ENCODE measurements around the gene PRRC2C. TPM values are rescaled to one million over a fixed set of nuclear protein-coding genes. Genes with fewer than 3 reads are reported as not detected.
"Not testable (repeated sequence)": the region's sequence is repeated elsewhere in the genome, so short reads cannot be mapped to it uniquely, and the experiment has no call there.

PRRC2C gene
- total RNA-seq, 2 experiments from 2014 or later: 222 to 228 TPM

DNA sequence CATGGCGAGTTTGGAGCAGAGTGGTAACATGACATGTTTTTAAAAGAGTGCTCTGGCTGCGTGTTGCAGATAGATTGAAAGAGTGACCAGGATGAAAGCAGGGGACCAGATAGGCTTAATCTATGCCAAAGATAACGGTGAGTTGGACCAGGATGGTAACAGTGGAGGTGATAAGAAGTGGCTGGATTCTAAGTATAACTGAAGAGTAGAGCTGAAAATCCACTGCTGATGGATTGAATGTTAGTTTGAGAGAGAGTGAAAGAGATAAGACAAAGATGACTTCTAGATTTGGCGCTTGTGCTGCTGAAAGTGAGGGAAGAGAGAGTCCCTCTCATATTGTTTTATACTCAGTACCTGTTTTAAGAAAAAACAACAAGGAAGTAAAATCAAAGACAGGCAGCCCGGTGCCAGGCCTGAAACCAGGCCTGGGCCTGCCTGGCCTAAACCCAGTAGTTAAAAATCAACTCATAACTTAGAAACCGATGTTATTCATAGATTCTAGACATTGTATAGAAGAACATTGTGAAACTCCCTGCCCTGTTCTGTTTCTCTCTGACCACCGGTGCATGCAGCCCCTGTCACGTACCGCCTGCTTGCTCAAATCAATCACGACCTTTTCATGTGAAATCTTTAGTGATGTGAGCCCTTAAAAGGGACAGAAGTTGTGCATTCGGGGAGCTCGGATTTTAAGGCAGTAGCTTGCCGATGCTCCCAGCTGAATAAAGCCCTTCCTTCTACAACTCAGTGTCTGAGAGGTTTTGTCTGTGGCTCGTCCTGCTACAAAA, 130.0 kb downstream of the PRRC2C start:
- H3K9me3 Mint-ChIP-seq (ENCODE audit: insufficient read depth); ATAC-seq; H3K27me3 Mint-ChIP-seq (ENCODE audit: low read depth); H3K36me3 Mint-ChIP-seq (ENCODE audit: low read depth); DNase-seq; CTCF ChIA-PET; H3K27ac Mint-ChIP-seq; H3K4me3 Mint-ChIP-seq; H3K4me1 Mint-ChIP-seq (ENCODE audit: low read depth); POLR2A ChIA-PET: not testable (repeated sequence)

GRCh38 chr1:171616586-171616985, 131.3 kb downstream of the PRRC2C start:
- CTCF ChIA-PET: no interaction called here
- Mint-ChIP-seq H3K36me3 (ENCODE audit: low read depth) (no peaks in the 10 kb centered on the region), H3K4me3 (no peak overlapping the region), H3K27me3 (ENCODE audit: low read depth) (peaks cover 3% of the 10 kb centered on the region), H3K4me1 (ENCODE audit: low read depth) (no peaks in the 10 kb centered on the region), H3K9me3 (ENCODE audit: insufficient read depth) (no peaks in the 10 kb centered on the region), H3K27ac (no peak overlapping the region)
- POLR2A ChIA-PET: no interaction called here
- DNase-seq (no peak), ATAC-seq (no peak)

DNA sequence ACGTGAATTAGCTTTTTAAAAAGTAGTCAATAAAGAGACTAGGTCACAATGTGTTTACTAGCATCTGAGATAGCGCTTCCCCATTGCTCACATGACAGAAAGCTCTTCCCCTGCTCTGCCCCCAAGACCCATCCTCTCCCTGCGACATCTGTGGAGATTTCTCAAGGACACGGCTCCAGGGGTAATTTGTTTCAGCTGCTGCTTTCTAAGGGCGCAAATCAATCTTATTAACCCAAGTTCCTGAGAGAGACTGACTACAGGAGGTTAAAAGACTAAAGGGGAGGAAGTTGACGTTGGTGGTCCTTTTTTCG, 136.8 kb downstream of the PRRC2C start, which contains the start of gene MYOCOS:
MYOCOS (plus strand) TSS at position 92 of the 311 bp plus-strand sequence. CDS start 1,641 bp downstream, outside the sequence.
- CTCF ChIA-PET: interaction anchor here (1.1 to 2.1 kb wide), 2 partner anchors 11 to 23 kb away, joined by 5 read pairs; no protein-coding TSS in a partner anchor
- no peak within 1 kb of the TSS for H3K27ac Mint-ChIP-seq
- POLR2A ChIA-PET: interaction anchor here (1.6 kb wide), 1 partner anchor 9 kb away, joined by 4 read pairs; no protein-coding TSS in a partner anchor
- peaks cover 3% of the 10 kb centered on the region for H3K27me3 Mint-ChIP-seq (ENCODE audit: low read depth)
- no peaks in the 10 kb centered on the region for H3K4me1 Mint-ChIP-seq (ENCODE audit: low read depth)
- ATAC-seq (no peak), DNase-seq (no peak)
- no peak within 1 kb of the TSS for H3K4me3 Mint-ChIP-seq
- H3K9me3 Mint-ChIP-seq (ENCODE audit: insufficient read depth): no peaks in the 10 kb centered on the region
- H3K36me3 Mint-ChIP-seq (ENCODE audit: low read depth): no peaks in the 10 kb centered on the region

DNA sequence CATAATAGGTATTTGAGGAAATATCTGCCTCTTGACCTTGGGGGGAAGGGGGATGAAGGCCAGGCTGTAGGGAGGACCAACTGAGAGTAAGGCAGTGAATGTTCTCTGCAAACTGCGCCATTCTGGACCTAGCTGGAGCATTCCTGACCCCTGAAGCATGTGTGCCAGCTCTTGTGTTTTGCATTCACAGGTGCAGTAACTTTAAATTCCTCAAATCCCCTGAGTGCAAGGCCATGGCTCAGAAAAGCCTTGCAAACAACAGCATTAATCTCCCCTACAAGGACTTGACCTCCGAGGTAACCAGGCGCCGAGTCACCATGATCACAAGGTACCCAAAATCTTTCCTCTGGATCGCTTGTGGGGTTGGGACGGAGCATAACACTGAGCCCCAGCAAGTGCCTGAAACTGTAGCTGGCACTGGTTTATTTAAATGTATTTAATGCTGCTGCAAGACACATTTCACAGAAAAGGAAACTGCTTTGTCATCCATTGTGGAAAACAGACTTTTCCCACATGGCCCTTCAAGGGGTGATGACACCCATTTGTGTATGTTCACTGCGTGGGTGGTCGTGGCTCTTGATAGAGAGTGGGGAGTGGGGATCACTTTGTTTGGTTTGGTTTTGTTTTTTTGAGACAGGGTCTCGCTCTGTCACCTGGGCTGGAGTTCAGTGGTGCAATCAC, 138.5 kb downstream of the PRRC2C start:
- ChIA-PET CTCF (interaction anchor here (2.1 to 2.3 kb wide), 2 partner anchors 9 to 21 kb away, joined by 5 to 9 read pairs; no protein-coding TSS in a partner anchor), POLR2A (no interaction called here)
- Mint-ChIP-seq H3K27ac (no peak overlapping the region), H3K27me3 (ENCODE audit: low read depth) (no peaks in the 10 kb centered on the region), H3K9me3 (ENCODE audit: insufficient read depth) (no peaks in the 10 kb centered on the region), H3K4me3 (no peak overlapping the region), H3K4me1 (ENCODE audit: low read depth) (no peaks in the 10 kb centered on the region), H3K36me3 (ENCODE audit: low read depth) (no peaks in the 10 kb centered on the region)
- no peak for DNase-seq
- ATAC-seq: no peak

GRCh38 chr1:171625225-171625624, 139.9 kb downstream of the PRRC2C start:
- peaks cover 9% of the 10 kb centered on the region for H3K27me3 Mint-ChIP-seq (ENCODE audit: low read depth)
- H3K9me3 Mint-ChIP-seq (ENCODE audit: insufficient read depth): no peaks in the 10 kb centered on the region
- no peak overlapping the region for H3K27ac Mint-ChIP-seq
- H3K4me3 Mint-ChIP-seq: no peak overlapping the region
- ATAC-seq (no peak), DNase-seq (no peak)
- H3K4me1 Mint-ChIP-seq (ENCODE audit: low read depth): no peaks in the 10 kb centered on the region
- ChIA-PET CTCF (interaction anchor here (2.3 kb wide), 1 partner anchor 19 kb away, joined by 9 read pairs; no protein-coding TSS in a partner anchor), POLR2A (no interaction called here)
- no peaks in the 10 kb centered on the region for H3K36me3 Mint-ChIP-seq (ENCODE audit: low read depth)

- ChIA-PET CTCF (interaction anchor here (0.8 kb wide), 1 partner anchor 18 kb away, joined by 3 read pairs; no protein-coding TSS in a partner anchor), POLR2A (no interaction called here)
- Mint-ChIP-seq H3K36me3 (ENCODE audit: low read depth) (no peaks in the 10 kb centered on the region), H3K9me3 (ENCODE audit: insufficient read depth) (no peaks in the 10 kb centered on the region), H3K4me1 (ENCODE audit: low read depth) (no peaks in the 10 kb centered on the region), H3K4me3 (no peak overlapping the region), H3K27ac (no peak overlapping the region), H3K27me3 (ENCODE audit: low read depth) (peaks cover 9% of the 10 kb centered on the region)
- ATAC-seq: no peak
- DNase-seq: no peak
Observed at GRCh38 chr1:171627020-171627419, 141.7 kb downstream of the PRRC2C start.

GRCh38 chr1:171628225-171628624, 142.9 kb downstream of the PRRC2C start:
- no peaks in the 10 kb centered on the region for H3K4me1 Mint-ChIP-seq (ENCODE audit: low read depth)
- no peak for ATAC-seq
- ChIA-PET POLR2A (no interaction called here), CTCF (no interaction called here)
- H3K9me3 Mint-ChIP-seq (ENCODE audit: insufficient read depth): no peaks in the 10 kb centered on the region
- H3K36me3 Mint-ChIP-seq (ENCODE audit: low read depth): no peaks in the 10 kb centered on the region
- H3K27me3 Mint-ChIP-seq (ENCODE audit: low read depth): peaks cover 12% of the 10 kb centered on the region
- H3K27ac Mint-ChIP-seq: no peak overlapping the region
- no peak for DNase-seq
- no peak overlapping the region for H3K4me3 Mint-ChIP-seq

GRCh38 chr1:171635661-171636060, 150.3 kb downstream of the PRRC2C start:
- Mint-ChIP-seq H3K27ac (no peak overlapping the region), H3K9me3 (ENCODE audit: insufficient read depth) (no peaks in the 10 kb centered on the region), H3K27me3 (ENCODE audit: low read depth) (peaks cover 3% of the 10 kb centered on the region), H3K36me3 (ENCODE audit: low read depth) (no peaks in the 10 kb centered on the region), H3K4me3 (no peak overlapping the region), H3K4me1 (ENCODE audit: low read depth) (no peaks in the 10 kb centered on the region)
- DNase-seq: no peak
- no peak for ATAC-seq
- ChIA-PET POLR2A (interaction anchor here (0.8 kb wide), 1 partner anchor 107 kb away, joined by 3 read pairs; no protein-coding TSS in a partner anchor), CTCF (interaction anchor here (1.1 kb wide), 1 partner anchor 9 kb away, joined by 7 read pairs; no protein-coding TSS in a partner anchor)

DNA sequence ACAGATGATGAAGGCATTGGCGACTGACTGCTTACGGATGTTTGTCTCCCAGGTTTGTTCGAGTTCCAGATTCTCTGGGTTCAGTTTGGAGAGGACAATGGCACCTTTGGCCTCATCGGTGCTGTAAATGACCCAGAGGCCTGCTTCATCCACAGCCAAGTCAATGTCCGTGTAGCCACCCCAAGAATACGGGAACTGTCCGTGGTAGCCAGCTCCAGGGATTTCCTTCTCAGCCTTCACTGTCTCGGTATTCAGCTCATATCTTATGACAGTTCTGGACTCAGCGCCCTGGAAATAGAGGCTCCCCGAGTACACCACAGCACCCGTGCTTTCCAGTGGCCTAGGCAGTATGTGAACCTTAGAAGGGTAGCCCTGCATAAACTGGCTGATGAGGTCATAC, 150.8 kb downstream of the PRRC2C start:
- Mint-ChIP-seq H3K4me1 (ENCODE audit: low read depth) (no peaks in the 10 kb centered on the region), H3K27ac (no peak overlapping the region), H3K9me3 (ENCODE audit: insufficient read depth) (no peaks in the 10 kb centered on the region), H3K4me3 (no peak overlapping the region), H3K27me3 (ENCODE audit: low read depth) (peaks cover 3% of the 10 kb centered on the region), H3K36me3 (ENCODE audit: low read depth) (no peaks in the 10 kb centered on the region)
- ATAC-seq (no peak), DNase-seq (no peak)
- ChIA-PET POLR2A (no interaction called here), CTCF (interaction anchor here (1.1 kb wide), 1 partner anchor 9 kb away, joined by 7 read pairs; no protein-coding TSS in a partner anchor)

DNA sequence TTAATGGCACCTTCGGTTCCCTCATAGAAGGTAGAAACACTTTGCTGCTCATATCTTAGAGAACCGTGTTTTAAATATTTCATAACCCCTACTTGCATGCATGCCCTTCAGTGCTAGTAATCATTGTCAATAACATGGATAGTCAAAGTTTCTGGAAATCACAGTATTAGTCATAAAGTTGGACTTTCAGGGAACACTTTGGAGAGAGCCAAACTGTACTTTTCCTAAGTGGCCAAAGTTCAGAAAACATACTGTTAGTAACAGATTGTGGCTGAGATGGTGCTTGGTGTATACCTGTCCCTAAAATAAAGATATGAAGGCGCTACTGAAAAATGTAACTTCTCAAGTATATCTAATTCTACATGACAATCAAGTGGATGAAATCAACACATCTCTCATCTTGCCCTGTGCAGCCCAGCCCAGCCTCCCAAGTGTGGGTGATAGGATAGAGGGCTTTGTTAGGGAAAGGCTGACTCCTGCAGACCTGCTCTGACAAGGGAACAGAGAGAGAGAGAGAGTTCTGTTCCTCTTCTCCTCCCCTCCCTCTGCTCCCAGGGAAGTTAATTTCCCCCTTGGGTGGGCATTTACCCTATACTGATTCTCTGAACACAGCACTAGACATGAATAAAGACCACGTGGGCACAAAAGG, 152.7 kb downstream of the PRRC2C start:
- ATAC-seq (no peak), DNase-seq (no peak)
- Mint-ChIP-seq H3K27ac (no peak overlapping the region), H3K9me3 (ENCODE audit: insufficient read depth) (no peaks in the 10 kb centered on the region), H3K36me3 (ENCODE audit: low read depth) (no peaks in the 10 kb centered on the region), H3K4me3 (no peak overlapping the region), H3K27me3 (ENCODE audit: low read depth) (no peaks in the 10 kb centered on the region), H3K4me1 (ENCODE audit: low read depth) (no peaks in the 10 kb centered on the region)
- POLR2A ChIA-PET: no interaction called here
- CTCF ChIA-PET: no interaction called here

- Mint-ChIP-seq H3K36me3 (ENCODE audit: low read depth) (no peaks in the 10 kb centered on the region), H3K27me3 (ENCODE audit: low read depth) (peaks cover 6% of the 10 kb centered on the region), H3K4me3 (no peak overlapping the region), H3K27ac (no peak overlapping the region), H3K9me3 (ENCODE audit: insufficient read depth) (no peaks in the 10 kb centered on the region), H3K4me1 (ENCODE audit: low read depth) (peaks cover 6% of the 10 kb centered on the region)
- DNase-seq: no peak
- ATAC-seq: no peak
- POLR2A ChIA-PET: no interaction called here
- CTCF ChIA-PET: no interaction called here
Observed at GRCh38 chr1:171640225-171640624, 154.9 kb downstream of the PRRC2C start.
